Esophagus muscularis mucosa (tissue), 4 donors: ENCODE data around the gene SEPTIN5. TPM values are rescaled to one million over a fixed set of nuclear protein-coding genes. Genes with fewer than 3 reads are reported as not detected.
"Not testable (repeated sequence)": the region's sequence is repeated elsewhere in the genome, so short reads cannot be mapped to it uniquely, and the experiment has no call there.

Source experiments
- DNase-seq: peaks from one replicate; pipeline ENCODE4 v3.0.0-alpha.2; 2017; ENCODE audit errors: extremely low spot score
- H3K27ac ChIP-seq, 4 donors: fragments of 200-600 bp; sonication (generic); replicated peaks in 1 of 4; 1 replicate in 3 of 4; 2 replicates in 1 of 4; pipeline ENCODE4 v1.5.1; 2016 to 2019; ENCODE audit warnings: mild to moderate bottlenecking in 1 of 4
- H3K27me3 ChIP-seq, 4 donors: fragments of 200-600 bp; sonication (generic); one replicate each; pipeline versions ENCODE4 v1.5.1 to v1.6.0; 2016 to 2019
- H3K36me3 ChIP-seq, 4 donors: fragments of 200-600 bp; sonication (generic); one replicate each; pipeline ENCODE4 v1.5.1; 2016 to 2019
- H3K4me1 ChIP-seq, 4 donors: fragments of 200-600 bp; sonication (generic); one replicate each; pipeline ENCODE4 v1.5.1; 2016 to 2019
- H3K4me3 ChIP-seq, 4 donors: fragments of 200-600 bp; sonication (generic); 1 replicate in 2 of 4; 2 replicates in 2 of 4; pipeline ENCODE4 v1.5.1; 2016 to 2019; ENCODE audit warnings: mild to moderate bottlenecking in 4 of 4, moderate library complexity in 1 of 4
- H3K9me3 ChIP-seq, 4 donors: fragments of 200-600 bp; sonication (generic); 1 replicate in 3 of 4; 2 replicates in 1 of 4; pipeline ENCODE4 v1.5.1; 2016 to 2019
- CTCF ChIP-seq, 3 experiments: fragments of 200-600 bp in 2 of 3; fragments of 450-650 bp in 1 of 3; sonication (generic) in 2 of 3; IDR thresholded peaks; one replicate each; pipeline ENCODE4 v1.5.1; 2017 to 2019; ENCODE audit warnings: antibody characterized with exemption in 3 of 3, mild to moderate bottlenecking in 2 of 3, moderate library complexity in 1 of 3
- EP300 ChIP-seq: sonication (generic); formaldehyde crosslinking; IDR thresholded peaks from one replicate; pipeline ENCODE4 v1.6.1; 2017; ENCODE audit warnings: antibody characterized with exemption
- POLR2A ChIP-seq: fragments of 450-650 bp; IDR thresholded peaks from one replicate; pipeline ENCODE4 v1.6.1; 2017; ENCODE audit warnings: antibody characterized with exemption, moderate library complexity, mild to moderate bottlenecking, low read depth
- POLR2AphosphoS5 ChIP-seq, 2 donors: sonication (generic); formaldehyde crosslinking; IDR thresholded peaks; one replicate each; pipeline ENCODE4 v1.6.1; 2017; ENCODE audit warnings: antibody characterized with exemption in 2 of 2
- WGBS: methylation state at CpG from one replicate; pipeline ENCODE4 v1.1.5; 2018; 5-methylcytosine and 5-hydroxymethylcytosine counted together
- intact Hi-C: fragments of 100-400 bp; cut with DNase I; formaldehyde crosslinking; loops from one replicate; pipeline ENCODE4 v1.15.1; 2023
- total RNA-seq, 4 donors: library from RNA; depleted of rRNA; stranded (reverse); fragments of >200 nt; gene quantifications; one replicate each; pipeline versions ENCODE4 v1.1.0 to v1.2.1, GENCODE V29; 2016

SEPTIN5 gene
- total RNA-seq, 4 donors from 2014 or later: 4.2 to 55.4 (median 20.6) TPM

GRCh38 chr22:19693581-19693980 lies 20.7 kb upstream of the SEPTIN5 start:
- Histone ChIP-seq H3K4me1 (peaks cover 0 to 14% (median 13%) of the 10 kb centered on the region in 4 donors), H3K27me3 (peaks cover 0 to 13% (median 0%) of the 10 kb centered on the region in 4 donors), H3K4me3 (no peak overlapping the region), H3K36me3 (no peaks in the 10 kb centered on the region), H3K9me3 (no peaks in the 10 kb centered on the region), H3K27ac (no peak overlapping the region)
- TF ChIP-seq POLR2A (no peak), POLR2AphosphoS5 (IDR thresholded peaks at IDR 0.05) (no peak), CTCF (IDR thresholded peaks at IDR 0.05) (no peak), EP300 (no peak)
- WGBS: 97% methylated on average over 13 of the region's 14 CpGs
- DNase-seq: no peak
- intact Hi-C loops: no loop called here

- 85% methylated on average over 12 of the region's 12 CpGs for WGBS
These were observed 20.2 kb upstream of the SEPTIN5 start for GRCh38 chr22:19693981-19694670.

GRCh38 chr22:19694696-19695095 lies 19.6 kb upstream of the SEPTIN5 start:
- intact Hi-C loops: no loop called here
- Histone ChIP-seq H3K9me3 (no peaks in the 10 kb centered on the region), H3K27me3 (peaks cover 0 to 5% (median 0%) of the 10 kb centered on the region in 4 donors), H3K4me3 (no peak overlapping the region), H3K36me3 (no peaks in the 10 kb centered on the region), H3K27ac (no peak overlapping the region), H3K4me1 (peaks cover 0 to 14% (median 13%) of the 10 kb centered on the region in 4 donors)
- no peak for DNase-seq
- WGBS: 86% methylated on average over 13 of the region's 13 CpGs
- TF ChIP-seq CTCF (IDR thresholded peaks at IDR 0.05) (no peak), POLR2AphosphoS5 (IDR thresholded peaks at IDR 0.05) (no peak), EP300 (no peak), POLR2A (no peak)

More at GRCh38 chr22:19693981-19694670, 20.2 kb upstream of the SEPTIN5 start:
- intact Hi-C loops: no loop called here
- Histone ChIP-seq H3K27me3 (peaks cover 0 to 7% (median 0%) of the 10 kb centered on the region in 4 donors), H3K4me1 (peaks cover 0 to 14% (median 13%) of the 10 kb centered on the region in 4 donors), H3K27ac (no peak overlapping the region), H3K4me3 (no peak overlapping the region), H3K9me3 (no peaks in the 10 kb centered on the region), H3K36me3 (no peaks in the 10 kb centered on the region)
- TF ChIP-seq EP300: no peak
- no peak for TF ChIP-seq CTCF (IDR thresholded peaks at IDR 0.05)
- DNase-seq: no peak

DNA sequence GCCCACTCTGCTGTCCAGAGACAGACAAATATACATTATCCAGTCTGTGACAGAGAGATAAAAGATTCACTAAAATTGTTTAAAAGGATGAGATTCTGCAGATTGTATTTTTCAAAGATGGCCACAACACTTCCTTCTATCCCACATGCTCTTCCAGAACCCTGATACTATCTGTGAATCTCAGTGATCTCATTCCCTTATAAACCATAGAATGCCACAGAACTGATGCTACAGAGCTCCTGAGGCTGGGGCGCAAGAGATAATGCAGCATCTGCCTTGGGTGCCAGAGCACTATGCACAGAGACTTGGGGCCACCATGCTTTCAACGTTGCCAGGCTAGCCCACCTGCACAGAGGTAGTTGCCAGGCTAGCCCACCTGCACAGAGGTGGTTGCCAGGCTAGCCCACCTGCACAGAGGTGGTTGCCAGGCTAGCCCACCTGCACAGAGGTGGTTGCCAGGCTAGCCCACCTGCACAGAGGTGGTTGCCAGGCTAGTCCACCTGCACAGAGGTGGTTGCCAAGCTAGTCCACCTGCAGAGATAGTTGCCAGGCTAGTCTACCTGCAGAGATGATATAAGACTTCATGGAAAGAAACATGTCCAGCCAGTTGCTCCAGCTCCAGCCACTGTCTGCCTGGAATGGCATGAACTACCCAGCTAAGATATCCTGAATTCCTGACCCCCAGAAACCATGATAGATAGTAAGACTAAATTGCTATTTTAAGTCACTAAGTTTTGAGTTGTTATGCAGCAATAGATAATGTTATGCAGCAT lies 17.6 kb upstream of the SEPTIN5 start:
- Histone ChIP-seq H3K27me3 (peaks cover 0 to 5% (median 0%) of the 10 kb centered on the region in 4 donors), H3K9me3 (no peaks in the 10 kb centered on the region), H3K27ac (no peak overlapping the region), H3K36me3 (no peaks in the 10 kb centered on the region), H3K4me3 (no peak overlapping the region), H3K4me1 (peaks cover 0 to 6% (median 5%) of the 10 kb centered on the region in 4 donors)
- intact Hi-C loops: no loop called here
- TF ChIP-seq CTCF (IDR thresholded peaks at IDR 0.05) (no peak), EP300 (no peak), POLR2A (no peak), POLR2AphosphoS5 (IDR thresholded peaks at IDR 0.05) (no peak)
- DNase-seq: no peak
- WGBS: 83% methylated on average over 1 of the region's 2 CpGs

GRCh38 chr22:19697871-19698270 lies 16.4 kb upstream of the SEPTIN5 start:
- H3K27me3 ChIP-seq, H3K9me3 ChIP-seq, H3K27ac ChIP-seq, H3K36me3 ChIP-seq, intact Hi-C loops, DNase-seq, H3K4me1 ChIP-seq, H3K4me3 ChIP-seq: not testable (repeated sequence)
- 96% methylated on average over 1 of the region's 1 CpG for WGBS
